Uterus (tissue), 2 donors: ENCODE results near the gene SMIM1.

Source experiments
- CTCF ChIP-seq, 4 experiments: fragments of 200-600 bp in 2 of 4; fragments of 450-650 bp in 2 of 4; sonication (generic) in 2 of 4; IDR thresholded peaks; one replicate each; pipeline ENCODE4 v1.5.1; 2016 to 2019; ENCODE audit warnings: antibody characterized with exemption in 4 of 4, mild to moderate bottlenecking in 2 of 4, moderate library complexity in 1 of 4
- POLR2A ChIP-seq, 2 donors: fragments of 450-650 bp; IDR thresholded peaks; one replicate each; pipeline ENCODE4 v1.6.1; 2016; ENCODE audit warnings: antibody characterized with exemption in 2 of 2, mild to moderate bottlenecking in 1 of 2, moderate library complexity in 1 of 2

- TF ChIP-seq CTCF (IDR thresholded peaks at IDR 0.05) (no peak), POLR2A (IDR thresholded peaks at IDR 0.05) (no peak)
These were observed 37.9 kb upstream of the SMIM1 start for GRCh38 chr1:3734602-3735001.
